ENCODE results near the gene IRF7.

The IRF7 gene

GRCh38 chr11:615504-616319, at the start of gene IRF7:
Gene IRF7 (minus strand): TSS chr11:615950. CDS start chr11:615364, 586 bp downstream.
- DNase-seq (ENCODE audit: extremely low read depth, low read depth): peak; percentile 64
- no peak for TF ChIP-seq CTCF (IDR thresholded peaks at IDR 0.05; ENCODE audit: low read depth, low read length)

- no peak for DNase-seq (ENCODE audit: extremely low read depth, low read depth)
- no peak for TF ChIP-seq CTCF (IDR thresholded peaks at IDR 0.05; ENCODE audit: low read depth, low read length)
These were observed 49.4 kb upstream of the IRF7 start for GRCh38 chr11:665062-665703.

GRCh38 chr11:662689-663274, 47.0 kb upstream of the IRF7 start:
- peak; percentile 78 for TF ChIP-seq CTCF (IDR thresholded peaks at IDR 0.05; ENCODE audit: low read depth, low read length)
- DNase-seq (ENCODE audit: extremely low read depth, low read depth): no peak

GRCh38 chr11:660681-661444, 45.1 kb upstream of the IRF7 start:
- DNase-seq (ENCODE audit: extremely low read depth, low read depth): no peak
- TF ChIP-seq CTCF (IDR thresholded peaks at IDR 0.05; ENCODE audit: low read depth, low read length): no peak

- TF ChIP-seq CTCF (IDR thresholded peaks at IDR 0.05; ENCODE audit: low read depth, low read length): no peak
- DNase-seq (ENCODE audit: extremely low read depth, low read depth): no peak
These were observed 44.5 kb upstream of the IRF7 start for GRCh38 chr11:660281-660680.

GRCh38 chr11:659532-660085, 43.9 kb upstream of the IRF7 start:
- no peak for DNase-seq (ENCODE audit: extremely low read depth, low read depth)
- TF ChIP-seq CTCF (IDR thresholded peaks at IDR 0.05; ENCODE audit: low read depth, low read length): no peak
